ENCODE results near the gene FOXB1. TPM values are rescaled to one million over a fixed set of nuclear protein-coding genes. Genes with fewer than 3 reads are reported as not detected.

FOXB1 gene
- total and polyA plus RNA-seq, 2 experiments from 2014 or later, result 4.7 to 6.7 TPM

DNA sequence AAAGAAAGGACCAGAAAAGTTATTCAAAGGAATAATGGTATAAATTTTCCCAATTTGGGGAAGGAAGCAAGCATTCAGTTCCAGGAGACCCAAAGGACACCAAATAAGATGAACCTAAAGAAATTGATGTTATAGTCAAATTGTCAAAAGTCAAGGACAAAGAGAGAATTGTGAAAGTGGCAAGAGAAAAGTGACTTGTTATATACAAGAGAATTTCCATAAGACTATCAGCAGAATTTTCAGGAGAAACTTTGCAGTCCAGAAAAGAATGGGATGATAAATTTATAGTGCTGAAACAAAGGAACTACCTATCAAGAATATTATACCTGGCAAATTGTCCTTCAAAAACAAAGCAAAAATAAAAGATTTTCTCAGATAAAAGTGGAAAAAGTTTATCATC is 43.8 kb upstream of the FOXB1 start:
- Histone ChIP-seq H2AFZ (no peak overlapping the region), H3K4me2 (no peak overlapping the region), H3K27ac (ENCODE audit: low read depth) (no peak overlapping the region), H3K27me3 (ENCODE audit: insufficient read depth) (no peaks in the 10 kb centered on the region), H3K79me2 (replicated peaks; ENCODE audit: insufficient read depth) (no peaks in the 10 kb centered on the region), H3K36me3 (ENCODE audit: insufficient read depth) (no peaks in the 10 kb centered on the region; the same call in 1 of the 2 replicates), H3K9me2 (ENCODE audit: insufficient read depth) (no peaks in the 10 kb centered on the region), H3F3A (replicated peaks; ENCODE audit: low read depth) (no peaks in the 10 kb centered on the region), H3K4me3 (no peak overlapping the region), H4K20me1 (replicated peaks; ENCODE audit: insufficient read depth) (no peaks in the 10 kb centered on the region), H3K4me1 (ENCODE audit: insufficient read depth) (no peaks in the 10 kb centered on the region)
- H3K4me1 Mint-ChIP-seq, result no peaks in the 10 kb centered on the region
- no peaks in the 10 kb centered on the region for H3K27me3 Mint-ChIP-seq (ENCODE audit: insufficient read depth, low read depth, poor library complexity)
- H3K4me3 Mint-ChIP-seq, result no peak overlapping the region
- DNase-seq (ENCODE audit: low spot score) (no peak), ATAC-seq (no peak)
- peaks cover 28% of the 10 kb centered on the region for H3K9me3 Mint-ChIP-seq
- H3K36me3 Mint-ChIP-seq (ENCODE audit: low read depth), result peaks cover 17% of the 10 kb centered on the region; the same call in 2 of the 3 replicates
- no peak overlapping the region for H3K27ac Mint-ChIP-seq
- TF ChIP-seq EZH2 (IDR thresholded peaks at IDR 0.05; ENCODE audit: low read depth, unreplicated experiment), result no peak
- TF ChIP-seq EZH2phosphoT487 (IDR thresholded peaks at IDR 0.05; ENCODE audit: unreplicated experiment), result no peak
- no peak for TF ChIP-seq ZNF114 (CRISPR knock-in tag; IDR thresholded peaks at IDR 0.05)
- TF ChIP-seq ZNF331 (CRISPR knock-in tag; IDR thresholded peaks at IDR 0.05; ENCODE audit: low read depth), result no peak
- no peak for TF ChIP-seq POLR2AphosphoS5 (IDR thresholded peaks at IDR 0.05; ENCODE audit: low read depth)
- TF ChIP-seq ZNF462 (CRISPR knock-in tag; IDR thresholded peaks at IDR 0.05), result no peak
- TF ChIP-seq, protein P1, sequence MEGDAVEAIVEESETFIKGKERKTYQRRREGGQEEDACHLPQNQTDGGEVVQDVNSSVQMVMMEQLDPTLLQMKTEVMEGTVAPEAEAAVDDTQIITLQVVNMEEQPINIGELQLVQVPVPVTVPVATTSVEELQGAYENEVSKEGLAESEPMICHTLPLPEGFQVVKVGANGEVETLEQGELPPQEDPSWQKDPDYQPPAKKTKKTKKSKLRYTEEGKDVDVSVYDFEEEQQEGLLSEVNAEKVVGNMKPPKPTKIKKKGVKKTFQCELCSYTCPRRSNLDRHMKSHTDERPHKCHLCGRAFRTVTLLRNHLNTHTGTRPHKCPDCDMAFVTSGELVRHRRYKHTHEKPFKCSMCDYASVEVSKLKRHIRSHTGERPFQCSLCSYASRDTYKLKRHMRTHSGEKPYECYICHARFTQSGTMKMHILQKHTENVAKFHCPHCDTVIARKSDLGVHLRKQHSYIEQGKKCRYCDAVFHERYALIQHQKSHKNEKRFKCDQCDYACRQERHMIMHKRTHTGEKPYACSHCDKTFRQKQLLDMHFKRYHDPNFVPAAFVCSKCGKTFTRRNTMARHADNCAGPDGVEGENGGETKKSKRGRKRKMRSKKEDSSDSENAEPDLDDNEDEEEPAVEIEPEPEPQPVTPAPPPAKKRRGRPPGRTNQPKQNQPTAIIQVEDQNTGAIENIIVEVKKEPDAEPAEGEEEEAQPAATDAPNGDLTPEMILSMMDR (conservative IDR thresholded peaks at IDR 0.05; ENCODE audit: low read depth in 2 of 2), result no peak
